Activated CD4-positive, alpha-beta T cell treated with anti-CD3 and anti-CD28 coated beads, Interleukin-2, amount 10 ng/mL, durations not matched to agents 24 days and 14 days (primary cell): ENCODE data around the gene SAMD4B. TPM values are rescaled to one million over a fixed set of nuclear protein-coding genes. Genes with fewer than 3 reads are reported as not detected.

ENCODE experiments used
- DNase-seq: peaks from one replicate; pipeline ENCODE4 v3.0.0; 2022
- H3K27ac Mint-ChIP-seq: one replicate; pipeline ENCODE4 v1.8.0; 2022; ENCODE audit warnings: mild to moderate bottlenecking, mixed read lengths
- H3K27me3 Mint-ChIP-seq: one replicate; pipeline ENCODE4 v1.8.0; 2022; ENCODE audit warnings: mixed read lengths
- H3K36me3 Mint-ChIP-seq: one replicate; pipeline ENCODE4 v1.8.0; 2022; ENCODE audit warnings: low read depth, mild to moderate bottlenecking, mixed read lengths
- H3K4me1 Mint-ChIP-seq: one replicate; pipeline ENCODE4 v1.8.0; 2021; ENCODE audit warnings: mixed read lengths
- H3K4me3 Mint-ChIP-seq: one replicate; pipeline ENCODE4 v1.8.0; 2022; ENCODE audit warnings: mild to moderate bottlenecking, moderate library complexity, mixed read lengths
- H3K9me3 Mint-ChIP-seq: one replicate; pipeline ENCODE4 v1.8.0; 2021; ENCODE audit warnings: mixed read lengths
- intact Hi-C: fragments of 100-400 bp; cut with micrococcal nuclease; formaldehyde crosslinking; loops from one replicate; pipeline ENCODE4 v1.15.1; 2023
- total RNA-seq: library from RNA; stranded (reverse); gene quantifications from 2 replicates; pipeline ENCODE4 v1.2.3, GENCODE V29; 2022

The SAMD4B gene
- total RNA-seq, 1 donor from 2014 or later, result 68.9 TPM

DNA sequence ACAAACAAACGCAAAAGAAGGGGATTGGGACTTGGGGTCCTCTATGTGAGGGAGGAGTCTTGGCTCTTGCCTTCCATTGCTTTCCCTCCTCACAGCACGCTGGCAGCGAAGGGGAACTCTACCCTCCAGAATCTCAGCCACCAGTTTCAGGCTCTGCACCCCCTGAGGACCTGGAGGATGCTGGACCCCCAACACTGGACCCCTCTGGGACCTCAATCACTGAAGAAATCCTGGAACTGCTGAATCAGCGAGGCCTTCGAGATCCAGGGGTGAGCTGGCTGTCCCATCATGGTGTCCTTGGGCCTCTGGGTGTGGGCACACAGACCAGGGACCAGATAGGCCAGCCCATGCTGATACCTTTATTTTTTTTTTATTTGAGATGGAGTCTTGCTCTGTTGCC, 79.8 kb downstream of the SAMD4B start:
- Mint-ChIP-seq H3K4me1 (no peaks in the 10 kb centered on the region), H3K4me3 (no peak overlapping the region), H3K27me3 (no peaks in the 10 kb centered on the region), H3K36me3 (peaks cover 34% of the 10 kb centered on the region), H3K27ac (no peak overlapping the region), H3K9me3 (no peaks in the 10 kb centered on the region)
- DNase-seq, result no peak
- intact Hi-C loops, result no loop called here

DNA sequence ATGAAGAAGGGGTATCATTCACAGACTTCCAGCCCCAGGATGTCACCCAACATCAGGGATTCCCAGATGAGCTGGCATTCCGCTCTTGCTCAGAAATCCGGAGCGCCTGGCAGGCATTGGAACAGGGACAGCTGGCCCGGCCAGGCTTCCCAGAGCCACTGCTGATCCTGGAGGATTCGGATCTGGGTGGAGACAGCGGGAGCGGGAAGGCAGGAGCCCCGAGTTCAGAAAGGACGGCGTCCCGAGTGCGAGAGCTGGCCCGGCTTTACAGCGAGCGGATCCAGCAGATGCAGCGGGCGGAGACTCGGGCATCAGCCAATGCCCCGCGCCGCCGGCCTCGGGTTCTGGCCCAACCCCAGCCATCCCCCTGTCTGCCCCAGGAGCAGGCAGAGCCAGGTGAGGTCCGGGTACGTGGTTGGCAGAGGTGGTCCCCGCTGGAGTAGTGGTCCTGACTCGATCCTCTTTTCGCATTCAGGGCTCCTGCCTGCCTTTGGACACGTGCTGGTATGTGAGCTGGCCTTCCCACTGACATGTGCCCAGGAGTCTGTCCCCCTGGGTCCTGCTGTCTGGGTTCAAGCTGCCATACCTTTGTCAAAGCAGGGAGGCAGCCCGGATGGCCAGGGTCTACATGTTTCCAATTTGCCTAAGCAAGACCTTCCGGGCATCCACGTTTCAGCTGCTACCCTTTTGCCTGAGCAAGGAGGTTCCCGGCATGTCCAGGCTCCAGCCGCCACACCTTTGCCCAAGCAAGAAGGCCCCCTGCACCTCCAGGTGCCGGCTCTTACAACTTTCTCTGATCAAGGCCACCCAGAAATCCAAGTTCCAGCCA, 81.3 kb downstream of the SAMD4B start:
- no peaks in the 10 kb centered on the region for H3K27me3 Mint-ChIP-seq
- intact Hi-C loops, result no loop called here
- no peak overlapping the region for H3K4me3 Mint-ChIP-seq
- no peaks in the 10 kb centered on the region for H3K9me3 Mint-ChIP-seq
- no peak overlapping the region for H3K27ac Mint-ChIP-seq
- H3K4me1 Mint-ChIP-seq, result no peaks in the 10 kb centered on the region
- DNase-seq, result no peak
- peaks cover 32% of the 10 kb centered on the region for H3K36me3 Mint-ChIP-seq

DNA sequence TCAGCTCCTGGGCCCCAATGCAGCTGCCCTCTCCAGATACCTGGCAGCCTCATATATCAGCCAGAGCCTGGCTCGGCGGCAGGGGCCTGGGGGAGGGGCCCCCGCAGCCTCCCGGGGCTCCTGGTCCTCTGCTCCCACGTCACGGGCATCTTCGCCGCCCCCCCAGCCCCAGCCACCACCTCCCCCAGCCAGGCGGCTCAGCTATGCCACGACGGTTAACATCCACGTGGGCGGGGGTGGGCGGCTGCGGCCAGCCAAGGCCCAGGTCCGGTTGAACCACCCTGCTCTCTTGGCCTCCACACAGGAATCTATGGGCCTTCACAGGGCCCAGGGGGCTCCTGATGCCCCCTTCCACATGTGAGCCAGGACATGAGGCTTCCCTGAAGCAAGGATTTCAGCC, 82.7 kb downstream of the SAMD4B start:
- Mint-ChIP-seq H3K36me3 (peaks cover 27% of the 10 kb centered on the region), H3K27ac (no peak overlapping the region), H3K4me3 (no peak overlapping the region), H3K9me3 (no peaks in the 10 kb centered on the region), H3K27me3 (no peaks in the 10 kb centered on the region), H3K4me1 (no peaks in the 10 kb centered on the region)
- intact Hi-C loops, result no loop called here
- no peak for DNase-seq

DNA sequence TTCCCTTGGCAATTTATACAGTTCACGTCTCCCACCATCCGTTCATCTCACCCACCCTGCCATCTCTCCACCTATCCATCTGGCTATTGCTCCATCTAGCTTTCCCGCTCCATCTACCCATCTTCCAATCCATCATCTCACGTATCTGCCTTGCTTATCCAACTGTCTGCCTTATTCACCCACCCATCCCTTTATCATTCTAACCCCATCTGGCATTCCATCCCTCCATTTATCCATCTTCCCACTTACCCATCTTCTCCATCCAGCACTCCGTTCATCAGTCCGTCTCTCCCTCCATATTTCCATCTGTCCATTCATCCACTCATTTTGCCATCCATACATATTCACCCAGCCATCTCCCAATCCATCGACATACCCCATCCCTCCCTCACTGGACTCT, 83.5 kb downstream of the SAMD4B start:
- Mint-ChIP-seq H3K9me3 (no peaks in the 10 kb centered on the region), H3K4me3 (no peak overlapping the region), H3K36me3 (peaks cover 28% of the 10 kb centered on the region), H3K27me3 (no peaks in the 10 kb centered on the region), H3K27ac (no peak overlapping the region), H3K4me1 (peaks cover 5% of the 10 kb centered on the region)
- intact Hi-C loops, result no loop called here
- no peak for DNase-seq

DNA sequence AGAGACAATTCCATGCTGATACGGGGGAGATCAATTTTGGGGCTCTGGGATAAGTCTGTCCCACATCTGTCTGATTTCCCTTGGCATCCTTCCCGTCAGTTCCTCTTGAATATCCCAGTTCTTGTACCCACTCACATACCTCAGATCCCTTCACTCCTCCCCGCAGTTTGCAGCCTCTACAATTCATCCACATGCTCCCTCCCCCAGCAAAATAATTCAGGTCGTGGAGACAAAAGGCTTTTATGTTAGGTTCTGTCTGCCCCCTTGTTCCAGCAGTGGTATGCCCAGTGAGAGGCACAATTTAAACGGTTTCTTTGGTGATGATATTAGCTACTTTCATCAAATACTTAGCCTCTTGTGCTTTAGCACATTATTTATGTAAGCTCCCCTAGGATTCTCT, 83.9 kb downstream of the SAMD4B start:
- intact Hi-C loops, result no loop called here
- no peaks in the 10 kb centered on the region for H3K9me3 Mint-ChIP-seq
- DNase-seq, result no peak
- H3K4me3 Mint-ChIP-seq, result no peak overlapping the region
- H3K27me3 Mint-ChIP-seq, result no peaks in the 10 kb centered on the region
- H3K27ac Mint-ChIP-seq, result no peak overlapping the region
- peaks cover 9% of the 10 kb centered on the region for H3K4me1 Mint-ChIP-seq
- peaks cover 31% of the 10 kb centered on the region for H3K36me3 Mint-ChIP-seq

DNA sequence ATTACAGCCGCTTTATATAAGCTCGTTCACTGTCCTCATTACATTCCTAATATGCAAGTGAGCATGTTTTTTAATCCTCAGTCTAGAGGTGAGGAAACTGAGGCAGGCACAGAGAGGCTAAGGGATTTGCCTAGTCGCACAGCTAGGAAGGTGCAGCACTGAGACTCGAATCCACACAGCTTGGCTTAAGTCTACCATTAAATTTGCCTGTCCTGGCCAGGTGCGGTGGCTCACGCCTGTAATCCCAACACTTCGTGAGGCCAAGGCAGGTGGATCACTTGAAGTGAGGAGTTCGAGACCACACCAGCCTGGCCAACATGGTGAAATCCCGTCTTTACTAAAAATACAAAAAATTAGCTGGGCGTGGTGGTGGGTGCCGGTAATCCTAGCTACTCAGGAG, 85.5 kb downstream of the SAMD4B start:
- DNase-seq, result no peak
- H3K36me3 Mint-ChIP-seq, result peaks cover 32% of the 10 kb centered on the region
- intact Hi-C loops, result no loop called here
- H3K4me3 Mint-ChIP-seq, result no peak overlapping the region
- H3K4me1 Mint-ChIP-seq, result peaks cover 14% of the 10 kb centered on the region
- H3K27me3 Mint-ChIP-seq, result no peaks in the 10 kb centered on the region
- H3K9me3 Mint-ChIP-seq, result no peaks in the 10 kb centered on the region
- no peak overlapping the region for H3K27ac Mint-ChIP-seq

DNA sequence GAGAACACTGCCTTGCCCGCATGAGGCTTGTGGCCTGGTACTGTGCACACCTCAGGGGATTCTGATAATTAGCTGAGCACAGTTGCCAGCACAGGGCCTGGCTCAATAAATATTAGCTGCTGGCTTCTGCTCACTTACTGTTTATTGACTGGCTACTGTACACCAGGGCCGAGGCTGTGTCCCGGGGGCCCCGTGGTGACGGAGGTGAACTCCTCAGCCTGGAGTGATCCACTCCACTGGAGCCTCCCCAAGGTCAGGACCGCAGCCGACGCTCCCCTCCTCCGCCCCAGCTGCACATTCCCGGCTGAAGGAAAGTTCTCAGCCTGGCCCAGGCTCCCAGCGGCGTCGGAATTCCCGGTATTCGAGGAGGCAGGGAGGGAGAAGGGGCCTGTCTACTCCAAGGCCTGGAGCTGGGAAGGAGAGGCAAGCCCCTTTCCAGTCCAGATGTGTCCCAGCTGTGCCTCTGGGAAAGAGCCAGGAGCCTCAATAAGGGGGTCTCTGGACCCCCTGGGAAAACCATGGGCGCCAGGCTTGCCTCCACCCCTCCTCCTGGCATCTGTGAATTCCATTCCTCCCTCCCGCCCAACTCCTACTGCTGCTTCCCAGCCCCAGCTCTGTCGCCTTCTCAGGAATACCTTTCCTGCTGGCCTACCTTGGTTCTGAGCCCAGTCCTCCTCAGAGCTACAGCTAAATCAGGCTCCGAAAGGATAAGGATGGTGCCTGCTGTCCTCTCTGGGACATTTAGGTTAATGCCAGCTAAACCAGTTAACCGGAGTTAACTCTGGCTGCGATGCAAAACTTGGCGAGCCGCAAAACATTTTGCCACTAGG, 86.3 kb downstream of the SAMD4B start:
- H3K27me3 Mint-ChIP-seq, result no peaks in the 10 kb centered on the region
- no peak overlapping the region for H3K27ac Mint-ChIP-seq

DNA sequence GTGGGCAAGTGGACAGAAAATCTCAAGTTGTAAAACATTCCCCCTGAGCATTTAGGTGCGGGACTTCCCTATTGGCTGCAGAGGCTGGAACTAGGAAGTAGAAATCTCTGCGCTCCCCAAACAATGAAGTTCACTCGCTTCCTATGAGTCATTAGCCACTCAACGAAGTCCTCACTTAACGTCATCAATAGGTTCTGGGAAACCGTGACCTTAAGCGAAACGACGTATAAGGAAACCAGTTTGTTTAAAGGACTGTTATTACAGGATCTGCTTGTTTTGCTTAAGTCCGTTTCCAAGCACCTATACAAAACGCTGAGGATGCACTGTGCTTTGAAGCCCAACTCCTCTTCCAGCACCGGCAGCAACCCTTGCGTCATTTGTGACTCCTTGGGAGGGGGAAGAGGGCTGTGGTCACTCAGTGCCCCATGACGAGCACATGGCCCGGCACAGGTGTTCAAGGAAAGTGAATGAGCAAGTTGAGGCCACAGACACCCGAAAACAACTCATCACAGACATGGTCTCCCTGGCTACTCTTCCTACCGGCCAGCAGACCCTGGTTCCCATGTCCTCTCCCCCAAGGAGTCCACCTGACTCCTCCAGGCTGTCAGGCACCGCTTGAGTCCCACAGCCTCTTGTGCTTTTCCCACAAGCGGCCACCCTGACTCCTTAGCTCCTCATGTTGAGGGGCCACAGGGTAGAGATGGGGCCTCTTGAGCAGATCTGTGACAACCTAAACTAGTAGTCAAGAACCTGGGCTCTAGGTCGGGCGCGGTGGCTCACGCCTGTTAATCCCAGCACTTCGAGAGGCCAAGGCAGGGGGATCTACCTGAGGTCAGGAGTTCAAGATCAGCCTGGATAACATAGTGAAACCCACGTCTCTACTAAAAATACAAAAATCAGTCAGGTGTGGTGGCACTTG, 88.7 kb downstream of the SAMD4B start:
- Mint-ChIP-seq H3K4me3 (peak overlapping the region; percentile 66), H3K9me3 (no peaks in the 10 kb centered on the region), H3K27me3 (no peaks in the 10 kb centered on the region), H3K4me1 (peaks cover 34% of the 10 kb centered on the region), H3K36me3 (peaks cover 49% of the 10 kb centered on the region), H3K27ac (peak overlapping the region; percentile 97)
- DNase-seq, result peak; percentile 91
- intact Hi-C loops, result loop anchor here (1.0 to 2.0 kb wide), 3 partner anchors 17 to 40 kb away; partner anchors contain the start of genes MED29, PAF1 and PLEKHG2

More for the DNA sequence above, 86.3 kb downstream of the SAMD4B start:
- H3K4me1 Mint-ChIP-seq, result peaks cover 18% of the 10 kb centered on the region
- peaks cover 36% of the 10 kb centered on the region for H3K36me3 Mint-ChIP-seq
- DNase-seq, result no peak
- H3K9me3 Mint-ChIP-seq, result no peaks in the 10 kb centered on the region
- no peak overlapping the region for H3K4me3 Mint-ChIP-seq
- intact Hi-C loops, result no loop called here

DNA sequence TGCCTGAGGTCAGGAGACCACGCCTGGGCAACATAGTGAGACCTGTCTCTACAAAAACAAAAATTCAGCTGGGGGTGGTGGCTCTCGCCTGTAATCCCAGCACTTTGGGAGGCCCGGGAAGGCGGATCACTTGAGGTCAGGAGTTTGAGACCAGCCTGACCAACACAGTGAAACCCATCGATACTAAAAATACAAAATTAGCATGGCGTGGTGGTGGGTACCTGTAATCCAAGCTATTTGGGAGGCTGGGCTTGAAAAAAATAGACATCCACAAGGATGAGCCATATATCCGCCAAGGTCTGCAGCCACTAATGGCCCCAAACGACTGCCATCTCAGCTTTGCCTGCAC, 90.4 kb downstream of the SAMD4B start:
- Mint-ChIP-seq H3K27me3 (no peaks in the 10 kb centered on the region), H3K27ac (peak overlapping the region; percentile 85), H3K36me3 (peaks cover 46% of the 10 kb centered on the region), H3K4me3 (peak overlapping the region; percentile 26), H3K9me3 (no peaks in the 10 kb centered on the region), H3K4me1 (peaks cover 44% of the 10 kb centered on the region)
- intact Hi-C loops, result no loop called here
- no peak for DNase-seq

DNA sequence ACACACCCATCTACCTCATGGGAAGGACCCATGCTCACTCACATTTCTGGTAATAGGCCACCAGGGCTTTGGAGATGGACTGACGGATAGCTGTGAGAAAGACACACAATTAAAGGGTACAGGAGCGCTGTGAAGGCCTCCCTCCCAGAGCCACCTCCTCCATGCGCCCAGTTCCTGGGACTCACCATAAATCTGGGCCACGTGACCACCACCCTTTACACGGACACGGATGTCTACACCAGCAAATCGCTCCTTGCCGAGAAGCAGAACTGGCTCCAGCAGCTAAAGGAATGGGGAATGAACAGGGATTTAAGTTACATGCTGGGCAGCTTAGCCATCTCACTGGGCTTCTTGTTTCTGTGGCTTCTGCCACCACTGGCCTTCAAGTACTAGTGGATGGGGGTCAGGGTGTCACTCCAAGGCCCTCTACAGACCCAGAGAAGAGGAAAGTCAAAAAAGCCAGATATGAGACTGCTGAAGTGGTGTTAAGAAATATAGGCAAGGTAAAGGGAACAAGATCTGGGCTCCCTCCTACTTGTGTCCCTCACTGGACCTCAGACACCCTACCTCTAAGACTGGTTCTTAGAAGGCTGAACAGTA, 91.4 kb downstream of the SAMD4B start:
- H3K4me1 Mint-ChIP-seq, result peaks cover 44% of the 10 kb centered on the region
- no peaks in the 10 kb centered on the region for H3K9me3 Mint-ChIP-seq
- DNase-seq, result no peak
- H3K27me3 Mint-ChIP-seq, result no peaks in the 10 kb centered on the region
- peak overlapping the region; percentile 85 for H3K27ac Mint-ChIP-seq
- intact Hi-C loops, result no loop called here
- peak overlapping the region; percentile 91 for H3K4me3 Mint-ChIP-seq
- peaks cover 46% of the 10 kb centered on the region for H3K36me3 Mint-ChIP-seq

DNA sequence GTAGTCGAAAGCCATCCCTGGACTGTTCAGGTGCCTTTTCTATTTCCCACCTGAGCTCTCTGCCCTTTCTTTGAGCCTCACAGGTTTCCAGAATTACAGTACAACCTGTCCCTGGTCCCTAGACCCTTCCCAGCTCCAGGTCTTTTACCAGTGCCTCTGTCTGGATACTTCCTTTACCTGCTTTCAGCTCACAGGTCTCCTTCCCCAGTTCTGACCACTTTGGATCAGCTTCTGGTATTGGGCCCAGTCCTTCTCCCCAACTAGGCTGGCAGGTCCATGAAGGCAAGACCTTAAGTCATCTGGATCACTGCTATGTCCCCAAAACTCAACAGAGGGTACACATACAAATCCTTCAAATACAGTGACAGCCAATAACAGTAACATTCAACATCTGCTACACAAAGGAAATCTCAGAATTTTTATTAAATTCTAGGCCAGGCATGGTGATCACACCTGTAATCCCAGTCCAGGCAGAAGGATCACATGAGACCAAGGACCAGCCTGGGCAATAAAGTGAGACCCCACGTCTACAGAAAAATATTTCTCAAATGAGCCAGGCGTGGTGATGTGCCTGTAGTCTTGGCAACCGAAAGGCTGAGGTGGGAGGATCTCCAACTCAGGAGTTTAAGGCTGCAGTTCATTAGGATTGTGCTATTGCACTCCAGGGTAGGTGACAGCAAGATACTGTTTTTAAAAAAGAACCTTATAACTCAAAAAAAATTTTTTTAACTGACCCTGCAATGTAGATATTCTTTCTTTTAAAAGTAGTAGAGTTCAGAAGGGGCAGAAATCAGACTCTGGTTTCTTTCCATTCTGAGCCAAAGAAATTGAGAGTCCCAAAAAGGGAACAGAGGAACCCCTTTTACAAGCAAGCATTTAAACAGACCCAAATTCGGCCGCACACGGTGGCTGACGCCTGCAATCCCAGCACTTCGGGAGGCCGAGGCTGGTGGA, 92.2 kb downstream of the SAMD4B start:
- intact Hi-C loops, result no loop called here

More for the DNA sequence above, 92.2 kb downstream of the SAMD4B start:
- no peaks in the 10 kb centered on the region for H3K27me3 Mint-ChIP-seq
- no peaks in the 10 kb centered on the region for H3K9me3 Mint-ChIP-seq
- peaks cover 44% of the 10 kb centered on the region for H3K4me1 Mint-ChIP-seq
- H3K4me3 Mint-ChIP-seq, result peak overlapping the region; percentile 91
- peaks cover 46% of the 10 kb centered on the region for H3K36me3 Mint-ChIP-seq
- no peak for DNase-seq
- peak overlapping the region; percentile 99 for H3K27ac Mint-ChIP-seq
